SK-N-SH (cell line): ENCODE data around the gene PPIP5K2. TPM values are rescaled to one million over a fixed set of nuclear protein-coding genes. Genes with fewer than 3 reads are reported as not detected.

Experiments used
- CTCF ChIA-PET: fragments of 300-600, 350-600 bp; formaldehyde crosslinking; extraction: SDS; loops from one replicate; lab custom pipeline; 2021; lab: Yijun Ruan, JAX
- POLR2A ChIA-PET: fragments of 350-600 bp; sonication (Branson Sonifier 250); formaldehyde crosslinking; extraction: SDS; loops from one replicate; lab custom pipeline; 2020; ENCODE audit warnings: antibody characterized with exemption, inconsistent platforms; lab: Yijun Ruan, JAX
- DNase-seq: peaks from one replicate; pipeline ENCODE4 v3.0.0; 2012
- H2AFZ ChIP-seq: fragments of 200-600 bp; sonication (generic); 2 replicates; pipeline ENCODE4 v1.8.1; 2016; ENCODE audit warnings: antibody characterized with exemption, mild to moderate bottlenecking, low read depth
- H3F3A ChIP-seq: fragments of 200-600 bp; sonication (generic); replicated peaks from 2 replicates; pipeline ENCODE3; 2016; ENCODE audit warnings: antibody characterized with exemption, mild to moderate bottlenecking; ENCODE audit not compliant: insufficient read depth
- H3K27ac ChIP-seq, 2 experiments: fragments of 200-500 bp in 1 of 2; fragments of 200-600 bp in 1 of 2; sonication (Bioruptor generic) in 1 of 2; sonication (generic), shearing (Covaris generic) in 1 of 2; 2 replicates each; pipeline versions ENCODE4 v1.5.1 to v1.6.1; 2014 to 2016; ENCODE audit warnings: low read depth in 2 of 2, inconsistent platforms in 1 of 2, low read length in 1 of 2, mild to moderate bottlenecking in 1 of 2, mixed read lengths in 1 of 2
- H3K27me3 ChIP-seq: fragments of 200-600 bp; sonication (generic), shearing (Covaris generic); 2 replicates; pipeline ENCODE4 v1.6.1; 2016; ENCODE audit warnings: mixed run types; ENCODE audit not compliant: insufficient read depth
- H3K36me3 ChIP-seq, 2 experiments: fragments of 200-500 bp in 1 of 2; fragments of 200-600 bp in 1 of 2; sonication (Bioruptor generic) in 1 of 2; sonication (generic) in 1 of 2; replicated peaks in 1 of 2; 2 replicates each; pipeline versions ENCODE3 to v1.5.1; 2014 to 2016; ENCODE audit warnings: low read length in 1 of 2, mild to moderate bottlenecking in 1 of 2; ENCODE audit not compliant: insufficient read depth in 2 of 2, control insufficient read depth in 1 of 2
- H3K4me1 ChIP-seq, 2 experiments: fragments of 200-500 bp in 1 of 2; fragments of 200-600 bp in 1 of 2; sonication (Bioruptor generic) in 1 of 2; sonication (generic), shearing (Covaris generic) in 1 of 2; 2 replicates each; pipeline versions ENCODE4 v1.5.1 to v1.6.1; 2014 to 2016; ENCODE audit warnings: low read depth in 1 of 2, low read length in 1 of 2, mixed run types in 1 of 2; ENCODE audit not compliant: insufficient read depth in 2 of 2, control insufficient read depth in 1 of 2
- H3K4me2 ChIP-seq: fragments of 200-600 bp; sonication (generic), shearing (Covaris generic); 2 replicates; pipeline ENCODE4 v1.6.1; 2017; ENCODE audit warnings: mixed run types
- H3K4me3 ChIP-seq, 2 experiments: fragments of 200-500 bp in 1 of 2; fragments of 200-600 bp in 1 of 2; sonication (Bioruptor generic) in 1 of 2; sonication (generic), shearing (Covaris generic) in 1 of 2; 2 replicates each; pipeline versions ENCODE4 v1.5.1 to v1.8.1; 2014 to 2016; ENCODE audit warnings: low read depth in 2 of 2, inconsistent platforms in 1 of 2, low read length in 1 of 2, mild to moderate bottlenecking in 1 of 2, mixed read lengths in 1 of 2, moderate library complexity in 1 of 2
- H3K79me2 ChIP-seq: fragments of 200-600 bp; sonication (generic); 2 replicates; pipeline ENCODE4 v1.8.1; 2017; ENCODE audit warnings: mild to moderate bottlenecking; ENCODE audit not compliant: insufficient read depth
- H3K9ac ChIP-seq: fragments of 200-600 bp; sonication (generic); 2 replicates; pipeline ENCODE4 v1.6.1; 2017; ENCODE audit warnings: mixed run types
- H3K9me2 ChIP-seq: fragments of 200-600 bp; sonication (generic); 2 replicates; pipeline ENCODE4 v1.6.1; 2017; ENCODE audit warnings: mixed run types
- H3K9me3 ChIP-seq: fragments of 200-600 bp; sonication (generic); 2 replicates; pipeline ENCODE4 v1.6.1; 2017; ENCODE audit warnings: mixed run types, mild to moderate bottlenecking, moderate library complexity
- H4K20me1 ChIP-seq: fragments of 200-600 bp; sonication (generic); 2 replicates; pipeline ENCODE4 v1.6.1; 2017; ENCODE audit warnings: mild to moderate bottlenecking, mixed run types; ENCODE audit not compliant: insufficient read depth
- CTCF ChIP-seq: fragments of 200-600 bp; sonication (generic); IDR thresholded peaks from 2 replicates; pipeline ENCODE4 v1.6.1; 2017; ENCODE audit warnings: antibody characterized with exemption, mild to moderate bottlenecking, moderate library complexity
- EP300 ChIP-seq, 2 experiments: IDR thresholded peaks; 2 replicates each; pipeline versions ENCODE4 v1.4.0 to v1.6.1; 2012; ENCODE audit warnings: borderline replicate concordance in 1 of 2, low read depth in 1 of 2, low read length in 1 of 2
- FOXM1 ChIP-seq: IDR thresholded peaks from 2 replicates; pipeline ENCODE4 v1.4.0; 2012; ENCODE audit warnings: low read depth, mild to moderate bottlenecking
- GABPA ChIP-seq: IDR thresholded peaks from 2 replicates; pipeline ENCODE4 v1.4.0; 2012; ENCODE audit warnings: low read depth, mild to moderate bottlenecking
- IRF3 ChIP-seq: fragments of 150-350 bp; IDR thresholded peaks from 2 replicates; pipeline ENCODE4 v1.6.1; 2016; ENCODE audit warnings: mild to moderate bottlenecking, low read depth, low read length
- MXI1 ChIP-seq: IDR thresholded peaks from 2 replicates; pipeline ENCODE4 v1.6.1; 2012; ENCODE audit warnings: mild to moderate bottlenecking, low read depth, low read length, improper control_type of control experiment
- PBX3 ChIP-seq: IDR thresholded peaks from 2 replicates; pipeline ENCODE4; 2012
- RAD21 ChIP-seq: IDR thresholded peaks from 2 replicates; pipeline ENCODE4 v1.6.1; 2012; ENCODE audit warnings: mild to moderate bottlenecking, low read length
- RCOR1 ChIP-seq: fragments of 150-350 bp; IDR thresholded peaks from 2 replicates; pipeline ENCODE4 v1.6.1; 2017; ENCODE audit warnings: antibody characterized with exemption, low read length
- RFX5 ChIP-seq: IDR thresholded peaks from 2 replicates; pipeline ENCODE4 v1.6.1; 2012; ENCODE audit warnings: mild to moderate bottlenecking, improper control_type of control experiment, low read length
- SMC3 ChIP-seq: IDR thresholded peaks from 2 replicates; pipeline ENCODE4 v1.6.1; 2012; ENCODE audit warnings: low read depth, low read length, improper control_type of control experiment
- WGBS: methylation state at CpG from one replicate; pipeline ENCODE4 v1.1.6; 2017; ENCODE audit warnings: low lambda C conversion rate; 5-methylcytosine and 5-hydroxymethylcytosine counted together
- polyA plus RNA-seq, 3 experiments: library from polyadenylated mRNA; depleted of rRNA; stranded (reverse); fragments of >200 nt; gene quantifications; 2 replicates each; pipeline ENCODE4 v1.2.3, GENCODE V29; 2012

Gene PPIP5K2
- polyA plus RNA-seq, 1 of the 3 experiments (the other 2 are of a cell fraction), result 18.2 TPM

GRCh38 chr5:103249068-103249467, 129.0 kb downstream of the PPIP5K2 start:
- Histone ChIP-seq H3K36me3 (no peaks in the 10 kb centered on the region), H3K9me3 (no peaks in the 10 kb centered on the region), H3K27me3 (no peaks in the 10 kb centered on the region)
- WGBS, result 82% methylated on average over 2 of the region's 2 CpGs
- DNase-seq, result no peak
- CTCF ChIA-PET, result interaction anchor here (1.6 kb wide), 1 partner anchor 226 kb away, joined by 5 read pairs; no protein-coding TSS in a partner anchor
- TF ChIP-seq RCOR1, result no peak
- no peak for TF ChIP-seq SMC3
- no peak for TF ChIP-seq IRF3
- TF ChIP-seq GABPA, result no peak
- no peak for TF ChIP-seq MXI1
- TF ChIP-seq, all 33 proteins: peak for 0
- no peaks in the 10 kb centered on the region for H3K9me2 ChIP-seq
- H3K9ac ChIP-seq, result no peak overlapping the region
- H3K4me2 ChIP-seq, result no peak overlapping the region
- POLR2A ChIA-PET, result no interaction called here
- no peak overlapping the region for H2AFZ ChIP-seq
- H3K4me3 ChIP-seq, result no peak overlapping the region
- no peaks in the 10 kb centered on the region for H3K79me2 ChIP-seq
- H3K4me1 ChIP-seq, result no peaks in the 10 kb centered on the region
- no peaks in the 10 kb centered on the region for H3F3A ChIP-seq
- H3K27ac ChIP-seq, result no peak overlapping the region
- H4K20me1 ChIP-seq, result no peaks in the 10 kb centered on the region

DNA sequence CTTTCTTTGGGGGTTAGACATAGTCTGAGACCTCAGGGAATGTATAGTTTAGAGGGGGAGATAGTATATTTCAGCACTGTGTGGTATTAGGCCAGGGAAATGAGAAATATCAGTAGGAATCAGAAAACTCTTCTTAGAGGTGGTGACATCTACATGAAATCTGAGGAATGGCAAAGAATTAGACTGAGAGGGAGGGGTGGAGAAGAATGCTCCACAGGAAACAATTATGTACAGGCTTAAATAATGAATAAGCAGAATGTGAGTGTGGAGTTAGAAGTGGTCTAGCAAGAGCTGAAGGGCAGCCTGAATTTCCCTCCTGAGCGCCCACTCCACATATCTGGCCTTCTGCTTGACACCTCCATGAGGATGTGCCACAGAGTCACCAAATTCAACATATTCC, 134.8 kb downstream of the PPIP5K2 start:
- no peaks in the 10 kb centered on the region for H3K36me3 ChIP-seq
- no peaks in the 10 kb centered on the region for H3K27me3 ChIP-seq
- no peaks in the 10 kb centered on the region for H3K9me3 ChIP-seq
- H2AFZ ChIP-seq, result no peak overlapping the region; the same call in 1 of the 2 replicates
- peaks cover 2% of the 10 kb centered on the region; the same call in 1 of the 2 replicates for H4K20me1 ChIP-seq
- CTCF ChIA-PET, result interaction anchor here (1.0 kb wide), 1 partner anchor 220 kb away, joined by 3 read pairs; no protein-coding TSS in a partner anchor
- H3K4me2 ChIP-seq, result no peak overlapping the region
- no peaks in the 10 kb centered on the region for H3F3A ChIP-seq
- WGBS, result 80% methylated on average over 1 of the region's 1 CpG
- no peak overlapping the region for H3K27ac ChIP-seq
- peaks cover 20% of the 10 kb centered on the region for H3K79me2 ChIP-seq
- no peaks in the 10 kb centered on the region for H3K9me2 ChIP-seq
- POLR2A ChIA-PET, result no interaction called here
- no peak overlapping the region for H3K4me3 ChIP-seq
- H3K4me1 ChIP-seq, result peaks cover 0 to 3% of the 10 kb centered on the region in 2 experiments; a peak in 1 of 4 replicates
- H3K9ac ChIP-seq, result no peak overlapping the region
- no peak for DNase-seq
- TF ChIP-seq CTCF, result no peak
- TF ChIP-seq RFX5, result no peak
- TF ChIP-seq EP300 (IDR thresholded peaks at IDR 0.05; ENCODE audit: borderline replicate concordance in 1 of 2, low read depth in 1 of 2, low read length in 1 of 2), result no peak
- no peak for TF ChIP-seq PBX3
- TF ChIP-seq RAD21, result no peak
- TF ChIP-seq FOXM1, result no peak
